HEK293T (cell line): Measurements from ENCODE around the gene KRTAP10-5.

Experiments
- CTCF ChIA-PET: fragments of 350-600 bp; formaldehyde crosslinking; extraction: SDS; loops from one replicate; lab custom pipeline; 2021; ENCODE audit warnings: antibody characterized with exemption, inconsistent platforms; lab: Yijun Ruan, JAX
- POLR2A ChIA-PET: fragments of 350-600 bp; formaldehyde crosslinking; extraction: SDS; loops from one replicate; lab custom pipeline; 2020; ENCODE audit warnings: antibody characterized with exemption, inconsistent platforms; lab: Yijun Ruan, JAX
- DNase-seq: peaks from one replicate; pipeline ENCODE4 v3.0.0; 2012; ENCODE audit warnings: mixed read lengths; ENCODE audit errors: extremely low spot score
- ARNT ChIP-seq: fragments of 450-650 bp; IDR thresholded peaks from 2 replicates; pipeline ENCODE4 v1.6.1; 2017; ENCODE audit warnings: mild to moderate bottlenecking
- BHLHE40 ChIP-seq: fragments of 450-650 bp; IDR thresholded peaks from 2 replicates; pipeline ENCODE4 v1.6.1; 2016; ENCODE audit warnings: mild to moderate bottlenecking, moderate library complexity, borderline replicate concordance
- CTBP1 ChIP-seq: fragments of 450-650 bp; IDR thresholded peaks from 2 replicates; pipeline ENCODE4 v1.6.1; 2016; ENCODE audit warnings: borderline replicate concordance
- ELF4 ChIP-seq: fragments of 450-650 bp; IDR thresholded peaks from 2 replicates; pipeline ENCODE4 v1.6.1; 2017; ENCODE audit warnings: antibody characterized with exemption
- FOXA1 ChIP-seq: fragments of 450-650 bp; IDR thresholded peaks from 2 replicates; pipeline ENCODE4 v1.6.1; 2016; ENCODE audit warnings: mild to moderate bottlenecking
- FOXK2 ChIP-seq: fragments of 450-650 bp; IDR thresholded peaks from 2 replicates; pipeline ENCODE4 v1.6.1; 2016; ENCODE audit warnings: mild to moderate bottlenecking
- FOXM1 ChIP-seq: fragments of 450-650 bp; IDR thresholded peaks from 2 replicates; pipeline ENCODE4 v1.6.1; 2017; ENCODE audit warnings: mild to moderate bottlenecking, borderline replicate concordance
- HDGF ChIP-seq: fragments of 450-650 bp; IDR thresholded peaks from 2 replicates; pipeline ENCODE4 v1.6.1; 2017; ENCODE audit warnings: antibody characterized with exemption, borderline replicate concordance
- L3MBTL2 ChIP-seq: fragments of 450-650 bp; conservative IDR thresholded peaks from 2 replicates; pipeline ENCODE4 v1.6.1; 2016; ENCODE audit warnings: mild to moderate bottlenecking
- LEF1 ChIP-seq: fragments of 450-650 bp; IDR thresholded peaks from 2 replicates; pipeline ENCODE4 v1.6.1; 2017; ENCODE audit warnings: mild to moderate bottlenecking, borderline replicate concordance
- NFRKB ChIP-seq: fragments of 450-650 bp; IDR thresholded peaks from 2 replicates; pipeline ENCODE4 v1.6.1; 2016; ENCODE audit warnings: mild to moderate bottlenecking, moderate library complexity
- PKNOX1 ChIP-seq: fragments of 450-650 bp; IDR thresholded peaks from 2 replicates; pipeline ENCODE4 v1.6.1; 2016
- SP1 ChIP-seq: fragments of 450-650 bp; IDR thresholded peaks from 2 replicates; pipeline ENCODE4 v1.6.1; 2017
- SUZ12 ChIP-seq: fragments of 450-650 bp; IDR thresholded peaks from 2 replicates; pipeline ENCODE4 v1.6.1; 2016; ENCODE audit warnings: mild to moderate bottlenecking
- TARDBP ChIP-seq: fragments of 450-650 bp; IDR thresholded peaks from 2 replicates; pipeline ENCODE4 v1.6.1; 2016
- ZNF384 ChIP-seq: fragments of 450-650 bp; IDR thresholded peaks from 2 replicates; pipeline ENCODE4 v1.6.1; 2016

KRTAP10-5 gene

GRCh38 chr21:44557491-44558328, 22.7 kb downstream of the KRTAP10-5 start:
- DNase-seq, result no peak
- ChIA-PET POLR2A (no interaction called here), CTCF (interaction anchor here (0.6 kb wide), 1 partner anchor 156 kb away, joined by 3 read pairs; no protein-coding TSS in a partner anchor)
- no peak for TF ChIP-seq FOXM1
- no peak for TF ChIP-seq FOXK2
- no peak for TF ChIP-seq BHLHE40
- no peak for TF ChIP-seq SP1
- TF ChIP-seq ELF4, result no peak
- TF ChIP-seq NFRKB, result no peak
- no peak for TF ChIP-seq LEF1
- no peak for TF ChIP-seq ZNF384
- TF ChIP-seq FOXA1, result no peak
- no peak for TF ChIP-seq TARDBP
- TF ChIP-seq L3MBTL2, result no peak
- no peak for TF ChIP-seq PKNOX1

GRCh38 chr21:44556879-44557278, 23.5 kb downstream of the KRTAP10-5 start:
- POLR2A ChIA-PET, result no interaction called here
- no peak for TF ChIP-seq LEF1
- no peak for TF ChIP-seq SUZ12
- no peak for TF ChIP-seq BHLHE40
- TF ChIP-seq CTBP1, result no peak
- no peak for TF ChIP-seq FOXM1
- no peak for TF ChIP-seq HDGF
- no peak for TF ChIP-seq FOXA1
- TF ChIP-seq ZNF384, result no peak
- no peak for TF ChIP-seq L3MBTL2
- no peak for TF ChIP-seq NFRKB
- TF ChIP-seq ELF4, result no peak
- TF ChIP-seq FOXK2, result no peak
- no peak for DNase-seq
- CTCF ChIA-PET, result interaction anchor here (0.6 kb wide), 1 partner anchor 157 kb away, joined by 3 read pairs; no protein-coding TSS in a partner anchor

- ChIA-PET CTCF (no interaction called here), POLR2A (no interaction called here)
- TF ChIP-seq BHLHE40 (no peak), ZNF384 (no peak), HDGF (no peak), FOXM1 (no peak), PKNOX1 (no peak), SUZ12 (no peak), L3MBTL2 (no peak), ELF4 (no peak), FOXK2 (no peak), FOXA1 (no peak), NFRKB (no peak), ARNT (no peak), TARDBP (no peak), LEF1 (no peak), SP1 (no peak), CTBP1 (no peak)
- DNase-seq, result peak; percentile 3
Observed at GRCh38 chr21:44555200-44555875, 25.1 kb downstream of the KRTAP10-5 start.

GRCh38 chr21:44552681-44553080, 27.7 kb downstream of the KRTAP10-5 start:
- ChIA-PET CTCF (no interaction called here), POLR2A (no interaction called here)
- peak; percentile 5 for DNase-seq

More at GRCh38 chr21:44552681-44553080, 27.7 kb downstream of the KRTAP10-5 start:
- TF ChIP-seq ARNT, result no peak
- TF ChIP-seq FOXK2, result no peak
- no peak for TF ChIP-seq SUZ12
- no peak for TF ChIP-seq SP1
- TF ChIP-seq FOXM1, result no peak
- TF ChIP-seq ZNF384, result no peak
- no peak for TF ChIP-seq TARDBP
- TF ChIP-seq ELF4, result no peak
- no peak for TF ChIP-seq NFRKB
- TF ChIP-seq BHLHE40, result no peak
- no peak for TF ChIP-seq LEF1
- no peak for TF ChIP-seq CTBP1
- no peak for TF ChIP-seq L3MBTL2
- no peak for TF ChIP-seq HDGF
- no peak for TF ChIP-seq FOXA1
- TF ChIP-seq PKNOX1, result no peak
